Kidney epithelial cell (primary cell): ENCODE results near the gene GRIK4. TPM values are rescaled to one million over a fixed set of nuclear protein-coding genes. Genes with fewer than 3 reads are reported as not detected.

Source experiments
- DNase-seq: peaks from one replicate; pipeline ENCODE4 v3.0.0-alpha.2; 2010; ENCODE audit warnings: low read depth
- H3K27me3 ChIP-seq: 2 replicates; pipeline ENCODE4 v1.6.0; 2011; ENCODE audit warnings: low read length; ENCODE audit not compliant: control insufficient read depth, insufficient read depth
- H3K36me3 ChIP-seq: 2 replicates; pipeline ENCODE4 v1.5.1; 2011; ENCODE audit warnings: low read length; ENCODE audit not compliant: control insufficient read depth, insufficient read depth
- H3K4me3 ChIP-seq: 2 replicates; pipeline ENCODE4 v1.5.1; 2011; ENCODE audit warnings: low read depth, mild to moderate bottlenecking, control low read depth, low read length
- total RNA-seq: library from RNA; depleted of rRNA; stranded (reverse); fragments of >200 nt; gene quantifications from 2 replicates; pipeline ENCODE4 v1.2.3, GENCODE V29; 2015
- TF ChIP-seq, protein P1 (sequence below): IDR thresholded peaks from 2 replicates; pipeline ENCODE4 v1.5.1; 2011; ENCODE audit warnings: mild to moderate bottlenecking, moderate library complexity, low read length, control low read depth, inconsistent platforms; ENCODE audit not compliant: insufficient read depth, poor library complexity, severe bottlenecking

The GRIK4 gene
- total RNA-seq, 1 donor from 2014 or later, result 0.17 TPM

DNA sequence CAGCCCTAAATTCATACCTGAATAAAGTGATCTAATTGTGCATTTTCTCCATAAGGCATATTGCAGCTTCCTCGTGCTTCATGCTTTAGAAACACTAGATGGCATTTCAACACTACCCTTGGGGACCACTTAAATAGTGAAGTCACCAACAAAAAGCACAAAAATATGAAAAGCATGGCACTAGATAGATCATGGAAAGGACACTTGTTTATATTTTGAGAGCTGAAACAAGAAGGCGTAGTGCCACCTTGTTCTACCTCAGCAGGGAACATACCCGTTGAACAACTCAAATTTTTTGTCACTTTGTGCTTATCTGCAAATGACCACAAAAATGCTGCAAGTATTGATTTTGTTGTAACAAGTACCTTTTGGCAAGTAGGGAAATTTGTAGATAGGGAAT, 521.0 kb downstream of the GRIK4 start:
- TF ChIP-seq, protein P1, sequence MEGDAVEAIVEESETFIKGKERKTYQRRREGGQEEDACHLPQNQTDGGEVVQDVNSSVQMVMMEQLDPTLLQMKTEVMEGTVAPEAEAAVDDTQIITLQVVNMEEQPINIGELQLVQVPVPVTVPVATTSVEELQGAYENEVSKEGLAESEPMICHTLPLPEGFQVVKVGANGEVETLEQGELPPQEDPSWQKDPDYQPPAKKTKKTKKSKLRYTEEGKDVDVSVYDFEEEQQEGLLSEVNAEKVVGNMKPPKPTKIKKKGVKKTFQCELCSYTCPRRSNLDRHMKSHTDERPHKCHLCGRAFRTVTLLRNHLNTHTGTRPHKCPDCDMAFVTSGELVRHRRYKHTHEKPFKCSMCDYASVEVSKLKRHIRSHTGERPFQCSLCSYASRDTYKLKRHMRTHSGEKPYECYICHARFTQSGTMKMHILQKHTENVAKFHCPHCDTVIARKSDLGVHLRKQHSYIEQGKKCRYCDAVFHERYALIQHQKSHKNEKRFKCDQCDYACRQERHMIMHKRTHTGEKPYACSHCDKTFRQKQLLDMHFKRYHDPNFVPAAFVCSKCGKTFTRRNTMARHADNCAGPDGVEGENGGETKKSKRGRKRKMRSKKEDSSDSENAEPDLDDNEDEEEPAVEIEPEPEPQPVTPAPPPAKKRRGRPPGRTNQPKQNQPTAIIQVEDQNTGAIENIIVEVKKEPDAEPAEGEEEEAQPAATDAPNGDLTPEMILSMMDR, result no peak

DNA sequence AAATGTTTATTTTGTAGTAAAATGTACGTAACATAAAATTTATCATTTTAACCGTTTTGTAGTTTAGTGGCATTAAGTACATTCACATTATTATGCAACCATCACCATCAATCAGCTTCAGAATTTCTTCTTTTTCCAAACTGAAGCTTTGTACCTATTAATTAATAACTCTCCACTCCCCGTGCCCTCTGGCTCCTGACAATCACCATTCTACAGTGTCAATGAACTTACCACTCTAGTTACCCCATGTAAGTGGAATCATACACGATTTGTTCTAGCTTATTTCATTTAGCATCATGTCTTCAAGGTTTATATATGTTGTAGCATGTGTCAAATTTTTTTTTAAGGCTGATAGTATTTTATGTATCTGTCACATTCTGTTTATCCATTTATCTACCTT, 522.1 kb downstream of the GRIK4 start:
- DNase-seq, result no peak
- no peaks in the 10 kb centered on the region for H3K27me3 ChIP-seq

More for the DNA sequence above, 521.0 kb downstream of the GRIK4 start:
- Histone ChIP-seq H3K27me3 (no peaks in the 10 kb centered on the region), H3K4me3 (no peak overlapping the region), H3K36me3 (no peaks in the 10 kb centered on the region)
- no peak for DNase-seq

GRCh38 chr11:121035169-121035755, 523.7 kb downstream of the GRIK4 start:
- no peaks in the 10 kb centered on the region for H3K27me3 ChIP-seq
- no peaks in the 10 kb centered on the region for H3K36me3 ChIP-seq
- no peak overlapping the region for H3K4me3 ChIP-seq
- TF ChIP-seq, protein P1, result no peak
- no peak for DNase-seq

More for the DNA sequence above, 522.1 kb downstream of the GRIK4 start:
- TF ChIP-seq, protein P1, result no peak
- Histone ChIP-seq H3K36me3 (no peaks in the 10 kb centered on the region), H3K4me3 (no peak overlapping the region)

GRCh38 chr11:121035780-121036179, 524.2 kb downstream of the GRIK4 start:
- H3K36me3 ChIP-seq, result no peaks in the 10 kb centered on the region
- no peaks in the 10 kb centered on the region for H3K27me3 ChIP-seq
- DNase-seq, result no peak
- TF ChIP-seq, protein P1, result no peak
- H3K4me3 ChIP-seq, result no peak overlapping the region

DNA sequence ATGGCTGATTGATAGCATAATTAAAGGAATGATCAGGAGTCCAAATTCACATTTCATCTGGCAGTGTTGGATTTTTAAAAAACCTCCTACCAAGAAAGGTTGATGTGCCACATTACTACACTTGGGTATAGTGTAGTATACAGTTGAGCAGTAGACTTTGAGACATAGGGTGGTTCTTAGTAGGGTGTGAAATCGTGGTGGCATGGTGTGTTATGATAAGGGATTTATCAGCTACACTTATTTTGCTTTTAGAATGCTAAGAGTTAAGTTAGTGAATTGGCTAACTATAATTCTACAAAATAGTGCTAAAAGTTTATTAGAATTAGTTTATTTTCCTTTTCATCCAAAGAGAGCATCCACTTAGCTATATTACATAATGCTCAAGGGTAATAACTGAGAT, 525.5 kb downstream of the GRIK4 start:
- Histone ChIP-seq H3K4me3 (no peak overlapping the region), H3K27me3 (no peaks in the 10 kb centered on the region), H3K36me3 (no peaks in the 10 kb centered on the region)
- TF ChIP-seq, protein P1, result no peak
- no peak for DNase-seq

Other genes with a start within 250 kb of the GRIK4 start
- 8.6 and 9.3 TPM in 2 replicates for gene TLCD5, start 186.4 kb upstream of the GRIK4 start, total RNA-seq
- gene ARHGEF12, start 175.3 kb upstream of the GRIK4 start, total RNA-seq, result 52.1 and 54.7 TPM in 2 replicates